Measurements from ENCODE around the gene DNER.

DNA sequence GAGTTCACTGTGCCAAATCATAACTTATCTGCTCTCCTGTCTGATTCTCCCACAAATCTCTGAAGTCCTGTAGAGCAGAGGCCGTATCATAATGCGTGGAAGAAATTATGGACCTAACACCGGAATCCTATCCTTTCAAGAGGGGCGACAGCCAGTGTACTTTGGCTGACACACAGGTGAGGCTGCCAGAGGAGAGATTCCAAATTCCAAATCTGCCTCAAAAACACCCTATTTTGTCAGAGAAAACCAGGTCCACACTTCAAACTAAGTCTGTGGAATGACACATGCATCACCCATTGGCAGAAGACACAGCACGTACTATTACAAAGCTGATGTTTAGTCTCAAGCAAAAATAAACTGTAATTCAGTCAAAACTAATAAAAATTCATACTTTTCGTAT is 304.1 kb downstream of the DNER start:
- TF ChIP-seq, protein P1, sequence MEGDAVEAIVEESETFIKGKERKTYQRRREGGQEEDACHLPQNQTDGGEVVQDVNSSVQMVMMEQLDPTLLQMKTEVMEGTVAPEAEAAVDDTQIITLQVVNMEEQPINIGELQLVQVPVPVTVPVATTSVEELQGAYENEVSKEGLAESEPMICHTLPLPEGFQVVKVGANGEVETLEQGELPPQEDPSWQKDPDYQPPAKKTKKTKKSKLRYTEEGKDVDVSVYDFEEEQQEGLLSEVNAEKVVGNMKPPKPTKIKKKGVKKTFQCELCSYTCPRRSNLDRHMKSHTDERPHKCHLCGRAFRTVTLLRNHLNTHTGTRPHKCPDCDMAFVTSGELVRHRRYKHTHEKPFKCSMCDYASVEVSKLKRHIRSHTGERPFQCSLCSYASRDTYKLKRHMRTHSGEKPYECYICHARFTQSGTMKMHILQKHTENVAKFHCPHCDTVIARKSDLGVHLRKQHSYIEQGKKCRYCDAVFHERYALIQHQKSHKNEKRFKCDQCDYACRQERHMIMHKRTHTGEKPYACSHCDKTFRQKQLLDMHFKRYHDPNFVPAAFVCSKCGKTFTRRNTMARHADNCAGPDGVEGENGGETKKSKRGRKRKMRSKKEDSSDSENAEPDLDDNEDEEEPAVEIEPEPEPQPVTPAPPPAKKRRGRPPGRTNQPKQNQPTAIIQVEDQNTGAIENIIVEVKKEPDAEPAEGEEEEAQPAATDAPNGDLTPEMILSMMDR (IDR thresholded peaks at IDR 0.05; ENCODE audit: extremely low read depth in 1 of 2, insufficient read depth in 1 of 2, low read depth in 1 of 2, low read length in 2 of 2): no peak
- TF ChIP-seq MYC (IDR thresholded peaks at IDR 0.05; ENCODE audit: low read depth, low read length): no peak
- TF ChIP-seq FOS (IDR thresholded peaks at IDR 0.05; ENCODE audit: borderline replicate concordance, insufficient read depth, low read length): no peak
